Uterus (tissue), 4 donors: ENCODE measurements around the gene ARL5A. TPM values are rescaled to one million over a fixed set of nuclear protein-coding genes. Genes with fewer than 3 reads are reported as not detected.

Source experiments
- DNase-seq, 2 donors: peaks; one replicate each; pipeline ENCODE4 v3.0.0-alpha.2; 2019 to 2020
- H3K27ac ChIP-seq, 2 donors: fragments of 200-600 bp; sonication (generic); 1 replicate in 1 of 2; 2 replicates in 1 of 2; pipeline ENCODE4 v1.5.1; 2016 to 2018
- H3K27me3 ChIP-seq, 2 donors: fragments of 200-600 bp; sonication (generic); one replicate each; pipeline ENCODE4 v1.5.1; 2018 to 2019; ENCODE audit warnings: control low read depth in 1 of 2
- H3K36me3 ChIP-seq, 2 donors: fragments of 200-600 bp; sonication (generic); one replicate each; pipeline ENCODE4 v1.5.1; 2019; ENCODE audit warnings: control low read depth in 1 of 2
- H3K4me1 ChIP-seq, 2 donors: fragments of 200-600 bp; sonication (generic); one replicate each; pipeline ENCODE4 v1.5.1; 2018 to 2019; ENCODE audit warnings: control low read depth in 1 of 2
- H3K4me3 ChIP-seq, 2 donors: fragments of 200-600 bp; sonication (generic); 1 replicate in 1 of 2; 2 replicates in 1 of 2; pipeline ENCODE4 v1.5.1; 2018 to 2019; ENCODE audit warnings: mild to moderate bottlenecking in 1 of 2
- H3K9me3 ChIP-seq, 2 donors: fragments of 200-600 bp; sonication (generic); one replicate each; pipeline ENCODE4 v1.5.1; 2019; ENCODE audit warnings: control low read depth in 1 of 2
- CTCF ChIP-seq, 4 experiments: fragments of 200-600 bp in 2 of 4; fragments of 450-650 bp in 2 of 4; sonication (generic) in 2 of 4; IDR thresholded peaks; one replicate each; pipeline ENCODE4 v1.5.1; 2016 to 2019; ENCODE audit warnings: antibody characterized with exemption in 4 of 4, mild to moderate bottlenecking in 2 of 4, moderate library complexity in 1 of 4
- POLR2A ChIP-seq, 2 donors: fragments of 450-650 bp; IDR thresholded peaks; one replicate each; pipeline ENCODE4 v1.6.1; 2016; ENCODE audit warnings: antibody characterized with exemption in 2 of 2, mild to moderate bottlenecking in 1 of 2, moderate library complexity in 1 of 2
- intact Hi-C: fragments of 100-400 bp; cut with DNase I; formaldehyde crosslinking; loops from one replicate; pipeline ENCODE4 v1.15.1; 2023; ENCODE audit warnings: low total_unique reads
- total RNA-seq, 4 donors: library from RNA; depleted of rRNA in 3 of 4; stranded (reverse); fragments of >200 nt in 3 of 4; gene quantifications; one replicate each; pipeline versions ENCODE4 v1.1.0 to v1.2.4, GENCODE V29; 2014 to 2023
- donor health status: DM: yes; HTN: yes; CAD: no.

ARL5A gene
- total RNA-seq, 4 donors from 2014 or later = 21.2 to 101 (median 40.7) TPM

GRCh38 chr2:151777487-151777886 is 50.7 kb downstream of the ARL5A start:
- H3K27ac ChIP-seq = no peak overlapping the region
- no peak for DNase-seq
- intact Hi-C loops = no loop called here
- H3K36me3 ChIP-seq = no peaks in the 10 kb centered on the region
- H3K4me1 ChIP-seq = peaks cover 0 to 3% of the 10 kb centered on the region in 2 donors
- no peak for TF ChIP-seq CTCF (IDR thresholded peaks at IDR 0.05)
- no peak for TF ChIP-seq POLR2A (IDR thresholded peaks at IDR 0.05)
- no peaks in the 10 kb centered on the region for H3K27me3 ChIP-seq
- H3K9me3 ChIP-seq = no peaks in the 10 kb centered on the region
- no peak overlapping the region for H3K4me3 ChIP-seq

- Histone ChIP-seq H3K27ac (no peak overlapping the region), H3K4me3 (no peak overlapping the region), H3K9me3 (no peaks in the 10 kb centered on the region), H3K4me1 (peaks cover 0 to 3% of the 10 kb centered on the region in 2 donors), H3K36me3 (no peaks in the 10 kb centered on the region), H3K27me3 (no peaks in the 10 kb centered on the region)
- TF ChIP-seq CTCF (IDR thresholded peaks at IDR 0.05) = no peak
- no peak for TF ChIP-seq POLR2A (IDR thresholded peaks at IDR 0.05)
- no peak for DNase-seq
- intact Hi-C loops = no loop called here
Measured at GRCh38 chr2:151776367-151776766, 51.9 kb downstream of the ARL5A start.

DNA sequence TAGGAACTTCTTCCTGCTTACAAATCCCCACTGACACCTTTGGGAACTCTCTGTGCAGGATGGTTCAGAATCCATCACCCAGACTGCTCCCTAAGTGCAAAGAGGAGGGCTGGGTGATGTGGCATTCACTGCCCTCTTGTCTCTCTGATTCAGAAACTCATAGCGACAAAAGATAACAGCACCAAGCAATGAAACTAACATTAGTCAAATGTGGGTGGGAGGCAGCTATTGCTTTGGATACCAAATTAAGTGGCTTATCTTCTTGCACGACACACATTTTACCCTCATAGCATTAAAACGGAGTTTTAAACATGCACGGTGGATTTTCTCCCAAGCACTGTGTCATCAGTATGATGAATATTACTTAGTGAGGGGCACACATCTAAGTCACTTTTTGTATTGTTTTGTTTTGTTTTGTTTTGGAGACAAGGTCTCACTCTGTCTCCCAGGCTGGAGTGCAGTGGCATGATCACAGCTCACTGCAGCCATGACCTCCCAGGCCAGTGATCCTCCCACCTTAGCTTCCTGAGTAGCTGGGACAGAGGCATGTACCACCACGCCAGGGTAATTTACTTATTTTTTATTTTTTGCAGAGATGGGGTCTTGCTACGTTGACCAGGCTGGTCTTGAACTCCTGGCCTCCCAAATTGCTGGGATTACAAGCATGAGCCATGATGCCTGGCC is 53.0 kb downstream of the ARL5A start:
- Histone ChIP-seq H3K36me3 (no peaks in the 10 kb centered on the region), H3K9me3 (no peaks in the 10 kb centered on the region), H3K27me3 (no peaks in the 10 kb centered on the region), H3K4me3 (no peak overlapping the region), H3K4me1 (peaks cover 0 to 3% of the 10 kb centered on the region in 2 donors), H3K27ac (peak overlapping the region; percentile 54 to 61)
- DNase-seq = no peak
- TF ChIP-seq POLR2A (IDR thresholded peaks at IDR 0.05) = no peak
- no peak for TF ChIP-seq CTCF (IDR thresholded peaks at IDR 0.05)
- intact Hi-C loops = no loop called here

GRCh38 chr2:151774506-151774905 is 53.7 kb downstream of the ARL5A start:
- intact Hi-C loops = no loop called here
- H3K27me3 ChIP-seq = no peaks in the 10 kb centered on the region

More at GRCh38 chr2:151774506-151774905, 53.7 kb downstream of the ARL5A start:
- DNase-seq = no peak
- H3K9me3 ChIP-seq = no peaks in the 10 kb centered on the region
- H3K27ac ChIP-seq = peak overlapping the region; percentile 54 to 61
- no peak overlapping the region for H3K4me3 ChIP-seq
- no peaks in the 10 kb centered on the region for H3K36me3 ChIP-seq
- H3K4me1 ChIP-seq = peaks cover 0 to 3% of the 10 kb centered on the region in 2 donors
- TF ChIP-seq POLR2A (IDR thresholded peaks at IDR 0.05) (no peak), CTCF (IDR thresholded peaks at IDR 0.05) (no peak)
